ENCODE data around the gene VPS13A.

DNA sequence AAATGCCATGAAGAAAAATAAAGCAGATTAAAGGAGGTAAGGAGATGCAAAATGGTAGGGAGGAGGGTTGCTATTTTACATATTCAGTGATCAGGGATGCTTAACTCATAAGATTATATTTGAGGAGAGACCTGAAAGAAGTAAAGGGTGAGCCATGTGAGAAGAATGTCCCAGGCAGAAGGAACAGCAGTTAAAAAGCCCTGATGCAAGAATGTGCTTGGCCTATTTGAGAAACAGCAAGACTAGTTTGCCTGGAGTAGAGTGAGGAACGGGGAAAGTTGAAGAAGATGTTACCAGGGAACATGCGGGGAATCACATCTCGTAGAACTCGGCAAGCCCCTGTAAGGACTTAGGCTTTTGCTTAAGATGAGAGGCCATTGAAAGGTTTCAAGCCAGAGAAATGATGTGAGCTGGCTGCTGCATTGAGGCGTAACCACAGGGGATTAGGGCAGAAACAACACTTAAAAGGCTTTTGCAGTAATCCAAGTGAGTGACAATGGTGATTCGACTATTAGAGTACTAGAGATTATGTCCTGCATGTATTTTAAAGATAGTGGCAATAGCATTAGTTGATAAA, 198.7 kb downstream of the VPS13A start:
- TF ChIP-seq EP300 (IDR thresholded peaks at IDR 0.05) (no peak), POLR2A (IDR thresholded peaks at IDR 0.05) (no peak)
- TF ChIP-seq, protein P1, sequence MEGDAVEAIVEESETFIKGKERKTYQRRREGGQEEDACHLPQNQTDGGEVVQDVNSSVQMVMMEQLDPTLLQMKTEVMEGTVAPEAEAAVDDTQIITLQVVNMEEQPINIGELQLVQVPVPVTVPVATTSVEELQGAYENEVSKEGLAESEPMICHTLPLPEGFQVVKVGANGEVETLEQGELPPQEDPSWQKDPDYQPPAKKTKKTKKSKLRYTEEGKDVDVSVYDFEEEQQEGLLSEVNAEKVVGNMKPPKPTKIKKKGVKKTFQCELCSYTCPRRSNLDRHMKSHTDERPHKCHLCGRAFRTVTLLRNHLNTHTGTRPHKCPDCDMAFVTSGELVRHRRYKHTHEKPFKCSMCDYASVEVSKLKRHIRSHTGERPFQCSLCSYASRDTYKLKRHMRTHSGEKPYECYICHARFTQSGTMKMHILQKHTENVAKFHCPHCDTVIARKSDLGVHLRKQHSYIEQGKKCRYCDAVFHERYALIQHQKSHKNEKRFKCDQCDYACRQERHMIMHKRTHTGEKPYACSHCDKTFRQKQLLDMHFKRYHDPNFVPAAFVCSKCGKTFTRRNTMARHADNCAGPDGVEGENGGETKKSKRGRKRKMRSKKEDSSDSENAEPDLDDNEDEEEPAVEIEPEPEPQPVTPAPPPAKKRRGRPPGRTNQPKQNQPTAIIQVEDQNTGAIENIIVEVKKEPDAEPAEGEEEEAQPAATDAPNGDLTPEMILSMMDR (IDR thresholded peaks at IDR 0.05), result no peak

Measured in tibial nerve (tissue), 4 donors.